ENCODE data around the gene SMO.
"Not testable (repeated sequence)": the region's sequence is repeated elsewhere in the genome, so short reads cannot be mapped to it uniquely, and the experiment has no call there.

- not testable (repeated sequence) for TF ChIP-seq CTCF (IDR thresholded peaks at IDR 0.05); POLR2AphosphoS5 (IDR thresholded peaks at IDR 0.05; ENCODE audit: low read depth, low read length); SIN3A (IDR thresholded peaks at IDR 0.05; ENCODE audit: borderline replicate concordance, insufficient read depth, low read depth, low read length); REST (IDR thresholded peaks at IDR 0.05; ENCODE audit: insufficient read depth in 1 of 2, low read depth in 2 of 2, low read length in 1 of 2)
These were observed 27.8 kb downstream of the SMO start for GRCh38 chr7:129216101-129216715.
